Activated CD4-positive, alpha-beta T cell treated with anti-CD3 and anti-CD28 coated beads, Interleukin-2, amount 50 U/mL, for 4 hours (primary cell): ENCODE measurements around the gene FHIT.

ENCODE experiments used
- DNase-seq, 2 experiments: peaks; one replicate each; pipeline ENCODE4 v3.0.0-alpha.2; 2020

The FHIT gene

DNA sequence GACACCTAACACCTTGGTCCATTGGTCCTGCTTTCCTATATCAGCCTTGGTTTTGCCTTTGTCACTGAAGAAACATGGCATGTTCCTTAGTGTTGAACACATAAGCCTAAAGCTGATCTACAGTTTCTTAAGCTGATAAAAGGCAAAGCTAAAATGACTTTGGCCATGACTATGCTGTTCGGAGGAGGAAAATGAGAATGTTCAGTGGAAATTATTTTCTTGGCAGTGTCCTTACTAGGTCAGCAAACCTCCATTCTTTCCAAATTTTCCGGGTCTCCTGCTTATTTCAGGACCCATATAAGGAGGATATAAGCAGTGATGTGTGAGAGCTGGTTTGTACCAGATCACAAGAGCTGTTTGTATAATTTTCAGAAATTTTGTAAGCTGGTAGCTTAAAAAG lies 1368.5 kb downstream of the FHIT start:
- DNase-seq: no peak

DNA sequence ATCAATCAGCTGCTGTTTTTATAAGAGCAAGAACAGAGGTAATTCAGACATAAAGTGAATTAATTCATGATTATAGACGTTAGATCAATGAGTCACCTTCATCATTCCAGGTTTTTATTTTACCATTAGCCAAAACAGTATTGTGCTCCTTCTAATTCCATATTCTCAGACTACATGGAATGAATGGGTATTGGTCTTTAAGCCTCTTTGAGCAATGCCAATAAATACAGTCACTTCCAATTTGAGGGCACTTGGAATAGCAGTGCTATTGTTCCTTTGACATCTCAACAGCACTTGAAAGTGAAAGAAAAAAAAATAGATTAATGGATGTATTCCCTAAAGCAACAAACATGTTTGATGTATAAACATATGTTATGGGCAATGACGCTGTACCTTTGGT lies 1370.5 kb downstream of the FHIT start:
- no peak for DNase-seq

DNA sequence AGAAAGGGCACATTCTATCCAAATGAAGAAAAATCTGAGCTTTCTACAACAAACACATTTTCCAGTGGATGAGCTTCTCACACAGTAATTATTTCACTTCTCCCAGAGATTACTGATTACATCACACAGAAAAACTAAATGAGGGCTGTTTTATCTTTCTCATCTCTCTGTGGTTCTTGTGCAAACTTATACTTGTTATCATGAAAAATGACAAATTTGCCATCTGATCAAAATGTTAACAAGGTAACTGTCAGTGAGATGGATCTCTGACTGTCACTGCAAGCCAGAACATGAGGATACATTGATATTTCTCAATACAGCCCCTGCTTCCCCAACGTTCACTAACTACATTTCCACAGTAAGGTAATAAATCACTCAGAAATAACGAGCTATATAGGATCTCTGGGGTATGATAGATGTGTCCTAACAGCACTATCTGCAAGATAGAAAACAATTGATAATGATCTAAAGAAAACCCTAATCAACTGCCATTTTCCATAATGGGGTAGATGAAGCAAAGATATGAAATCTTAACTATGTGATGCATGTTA lies 1372.1 kb downstream of the FHIT start:
- DNase-seq: no peak

DNA sequence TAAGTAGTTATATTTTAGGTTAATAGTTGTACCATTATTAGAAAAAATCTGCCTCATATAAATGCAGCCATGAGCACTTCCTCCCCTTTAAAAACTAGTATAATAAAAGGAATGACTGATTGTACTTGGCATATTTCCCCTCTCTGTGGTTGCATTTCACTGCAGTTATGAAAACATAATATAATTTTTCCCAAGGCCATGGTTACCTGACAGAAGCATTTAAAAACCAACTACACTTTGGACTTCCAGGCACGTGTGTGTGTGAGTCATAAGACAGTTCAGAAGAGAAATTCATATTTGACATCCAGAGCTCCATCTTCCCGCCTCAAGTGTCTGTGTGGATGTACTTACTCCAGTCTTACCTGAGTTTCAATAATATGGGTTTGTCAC lies 1373.2 kb downstream of the FHIT start:
- no peak for DNase-seq

DNA sequence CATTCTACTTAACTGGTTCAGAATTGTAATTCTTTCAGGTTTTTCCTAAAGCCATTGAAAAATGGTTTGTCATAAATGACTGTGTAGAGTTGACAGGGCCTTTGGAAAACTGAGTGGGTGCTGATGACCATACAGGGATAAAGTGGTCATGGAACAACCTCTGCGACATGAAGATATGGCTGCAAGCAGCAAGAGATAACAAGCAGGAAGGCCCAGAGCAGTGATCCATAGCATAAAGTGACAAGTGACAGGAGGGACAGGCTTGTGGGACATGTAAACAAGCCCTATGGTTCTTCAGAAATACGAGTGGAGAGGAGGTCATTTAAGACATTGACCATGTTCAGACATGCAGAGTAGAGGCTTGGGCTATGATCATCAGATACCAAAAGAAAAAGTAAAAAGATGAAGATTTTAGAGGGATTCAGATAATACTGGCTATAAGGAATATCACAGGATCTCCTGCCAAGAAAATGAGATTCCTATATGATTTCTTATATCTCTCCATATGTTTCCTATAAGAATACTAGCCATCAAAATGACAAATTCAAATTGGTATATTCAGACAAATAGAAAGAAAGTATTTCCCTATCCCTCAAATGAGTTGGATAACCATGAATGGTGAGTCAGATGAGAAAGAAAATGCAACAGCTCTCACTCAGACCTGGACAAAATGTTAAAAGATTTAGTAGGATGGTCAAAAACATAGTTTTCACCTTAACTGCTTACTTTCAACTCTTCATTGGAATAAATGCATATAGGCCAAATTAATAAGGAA lies 1373.8 kb downstream of the FHIT start:
- no peak for DNase-seq

- no peak for DNase-seq
These were observed 1374.7 kb downstream of the FHIT start for GRCh38 chr3:59876533-59877062.

DNA sequence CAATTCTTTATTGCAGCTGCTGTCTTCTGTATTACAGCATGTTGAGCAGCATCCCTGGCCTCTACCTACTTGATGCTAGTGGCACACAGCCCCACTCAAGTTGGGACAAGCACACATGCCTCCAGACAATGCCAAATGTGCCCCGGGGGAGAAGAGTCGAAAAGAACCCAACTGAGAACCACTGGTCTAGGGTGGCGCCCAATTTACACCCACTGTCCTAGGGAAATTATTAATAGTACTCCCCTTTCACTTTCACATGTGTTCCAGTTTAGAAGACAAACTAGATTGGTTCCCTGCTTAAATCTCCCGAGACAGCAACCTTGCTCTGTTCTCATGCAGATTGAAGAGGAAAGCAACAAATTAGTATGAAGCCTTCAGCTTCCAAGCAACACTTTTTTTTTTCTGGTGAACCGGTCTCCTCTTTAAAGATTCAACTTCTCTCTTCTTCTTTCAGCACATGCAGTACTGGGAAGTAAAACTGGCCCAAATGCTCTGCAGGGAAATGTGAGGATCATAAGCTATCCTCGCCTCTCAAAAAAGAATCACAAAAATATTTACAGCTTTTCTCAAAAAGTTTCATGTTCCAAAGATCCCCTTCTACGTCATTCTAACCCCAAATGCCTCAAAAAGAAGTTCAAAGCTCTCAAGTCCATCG lies 1377.5 kb downstream of the FHIT start:
- no peak for DNase-seq

- no peak for DNase-seq
These were observed 1379.1 kb downstream of the FHIT start for GRCh38 chr3:59872128-59872527.

DNA sequence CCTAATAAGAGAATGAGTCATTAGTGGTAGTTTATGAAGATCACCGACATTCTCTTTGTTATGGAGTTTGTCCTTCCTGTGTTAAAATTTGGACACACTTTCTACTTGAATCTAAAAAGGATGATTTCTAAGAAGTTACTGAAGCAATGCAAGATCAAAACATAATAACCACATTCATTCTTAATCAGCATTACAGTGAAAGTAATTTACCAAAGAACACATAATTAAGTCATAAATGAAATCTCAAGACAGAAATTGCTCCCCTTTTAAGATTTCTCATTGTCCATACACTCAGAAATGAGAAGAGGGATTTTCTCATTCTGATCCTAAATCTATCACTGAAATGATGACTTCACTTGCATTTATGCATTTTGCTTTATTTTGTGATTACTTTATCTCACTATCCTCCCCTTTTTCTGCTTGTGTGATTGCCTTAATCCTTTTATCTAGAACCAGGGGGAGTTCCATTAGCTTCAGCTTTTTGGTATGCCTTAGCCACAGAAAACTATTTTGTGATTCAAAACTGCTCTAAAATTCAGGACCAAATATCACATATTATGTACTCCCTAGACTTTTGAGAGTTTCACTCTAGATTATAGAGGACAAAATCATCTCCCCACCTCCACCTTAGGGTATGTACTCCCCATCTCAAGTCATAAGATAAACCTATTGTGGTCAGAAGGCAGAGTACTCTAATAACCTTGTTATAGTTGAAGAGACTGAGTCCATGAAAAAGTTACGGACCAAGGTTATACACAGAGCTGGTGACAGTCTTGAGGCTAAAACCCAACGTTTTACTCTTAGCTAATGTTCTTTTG lies 1383.9 kb downstream of the FHIT start:
- DNase-seq: no peak

- DNase-seq: no peak
These were observed 1385.2 kb downstream of the FHIT start for GRCh38 chr3:59866076-59866475.

- DNase-seq: no peak
These were observed 1385.9 kb downstream of the FHIT start for GRCh38 chr3:59865351-59865750.

DNA sequence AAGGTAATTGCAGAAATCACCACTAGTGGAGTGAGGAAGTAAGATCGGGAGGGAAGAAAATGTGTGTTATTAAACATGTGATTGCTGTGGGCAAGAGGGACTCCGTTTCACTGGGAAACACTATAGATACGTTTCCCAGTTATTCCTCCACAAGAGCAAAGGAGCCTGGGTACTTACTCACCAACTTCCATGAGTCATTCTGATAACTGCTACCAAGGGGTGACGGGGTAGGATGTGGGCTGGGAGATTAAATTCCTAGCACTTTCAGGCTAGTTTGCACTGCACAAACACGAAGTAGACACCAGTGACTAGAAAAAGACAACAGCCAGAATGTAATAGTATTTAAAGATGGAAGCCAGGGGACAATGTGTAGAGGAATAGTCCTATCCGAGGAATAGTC lies 1388.6 kb downstream of the FHIT start:
- DNase-seq: no peak

- peak; percentile 68 to 72 for DNase-seq
These were observed 1393.5 kb downstream of the FHIT start for GRCh38 chr3:59857589-59858346.

DNA sequence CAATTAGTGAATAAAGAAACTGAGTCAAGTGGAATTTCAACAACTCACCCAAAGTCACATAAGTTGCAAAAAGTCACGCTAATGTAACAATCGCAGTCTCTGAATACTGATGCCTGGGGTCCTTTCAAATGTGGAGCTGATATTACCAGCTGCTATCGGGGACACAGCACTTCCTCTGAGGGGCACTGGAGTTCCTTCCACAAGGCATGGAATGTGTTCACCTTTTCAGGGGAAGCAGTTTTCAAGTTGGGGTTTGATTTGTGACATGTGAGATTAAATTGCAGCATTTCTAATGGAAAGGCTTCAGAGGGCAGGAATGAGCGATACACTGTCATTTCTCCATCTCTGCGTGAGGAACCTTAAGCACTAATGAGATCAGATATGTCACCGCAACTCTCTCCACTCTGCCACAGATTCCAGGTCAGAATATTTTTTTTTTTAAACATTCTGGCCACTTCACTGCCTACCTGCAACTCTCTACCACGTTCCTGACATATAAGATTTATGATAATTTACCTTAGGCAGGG lies 1394.3 kb downstream of the FHIT start:
- DNase-seq: no peak

GRCh38 chr3:59854061-59854709 lies 1397.1 kb downstream of the FHIT start:
- no peak for DNase-seq

- DNase-seq: no peak
These were observed 1400.8 kb downstream of the FHIT start for GRCh38 chr3:59850417-59850816.

DNA sequence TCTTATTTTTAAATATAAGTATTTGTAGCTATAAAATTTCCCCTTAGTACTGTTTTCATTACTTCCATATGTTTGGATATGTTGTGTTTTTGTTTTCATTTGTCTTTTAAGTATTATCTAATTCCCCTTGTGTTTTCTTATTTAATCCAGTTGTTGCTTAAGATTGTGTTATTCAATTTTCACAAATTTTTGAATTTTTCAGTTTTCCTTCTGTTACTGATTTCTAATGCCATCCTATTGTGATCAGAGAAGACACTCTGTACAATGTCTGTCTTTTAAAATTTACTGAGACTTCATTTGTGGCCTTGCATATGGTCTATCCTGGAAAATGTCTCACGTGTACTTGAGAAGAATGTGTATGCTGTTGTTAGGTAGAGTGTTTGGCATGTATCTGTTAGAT lies 1405.9 kb downstream of the FHIT start:
- DNase-seq: no peak

DNA sequence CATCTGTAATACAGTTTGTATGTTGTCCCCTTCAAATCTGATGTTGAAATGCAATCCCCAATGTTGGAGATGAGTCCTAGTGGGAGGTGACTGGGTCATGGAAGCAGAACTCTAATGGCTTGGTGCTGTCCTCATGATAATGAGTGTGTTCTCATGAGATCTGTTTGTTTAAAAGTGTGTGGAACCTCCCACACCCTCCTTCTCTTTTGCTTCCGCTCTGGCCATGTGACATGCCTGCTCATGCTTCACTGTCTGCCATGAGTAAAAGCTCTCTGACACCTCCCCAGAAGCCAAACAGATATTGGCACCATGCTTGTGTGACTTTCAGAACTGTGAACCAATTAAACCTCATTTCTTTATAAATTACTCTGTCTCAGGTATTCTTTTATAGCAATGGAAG lies 1407.4 kb downstream of the FHIT start:
- no peak for DNase-seq

GRCh38 chr3:59839810-59840515 lies 1411.3 kb downstream of the FHIT start:
- no peak for DNase-seq

DNA sequence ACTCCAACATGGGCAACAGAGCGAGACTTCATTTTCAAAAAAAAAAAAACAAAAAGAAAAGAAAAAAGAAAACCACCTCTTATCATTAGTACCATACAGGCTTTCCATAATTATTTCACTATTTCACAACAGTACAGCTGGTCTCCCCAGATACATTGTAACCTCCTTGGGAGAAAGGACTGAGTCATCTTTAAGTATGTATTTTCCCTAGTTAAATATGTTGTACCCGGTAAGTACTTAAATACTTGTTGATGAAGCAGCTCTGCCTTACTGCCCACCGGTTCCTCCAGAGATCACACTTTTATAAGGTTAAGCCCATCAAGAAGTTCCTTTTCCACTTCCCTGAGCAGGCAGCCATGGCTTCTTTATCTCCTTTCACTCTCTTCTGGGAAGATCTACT lies 1412.0 kb downstream of the FHIT start:
- no peak for DNase-seq

GRCh38 chr3:59836531-59836930 lies 1414.7 kb downstream of the FHIT start:
- DNase-seq: no peak
